GM18868 (cell line): Measurements from ENCODE around the gene TAT.
"Not testable (repeated sequence)": the region's sequence is repeated elsewhere in the genome, so short reads cannot be mapped to it uniquely, and the experiment has no call there.

Experiments used
- ATAC-seq: cut with Tn5 transposase; IDR thresholded peaks from one replicate; pipeline ENCODE4 v1.9.1; 2021; ENCODE audit warnings: mild to moderate bottlenecking, moderate library complexity; ENCODE audit not compliant: unreplicated experiment

TAT gene

GRCh38 chr16:71585318-71585703 lies 8.4 kb upstream of the TAT start:
- no peak for ATAC-seq

- no peak for ATAC-seq
These were observed 7.8 kb upstream of the TAT start for GRCh38 chr16:71584543-71585317.

DNA sequence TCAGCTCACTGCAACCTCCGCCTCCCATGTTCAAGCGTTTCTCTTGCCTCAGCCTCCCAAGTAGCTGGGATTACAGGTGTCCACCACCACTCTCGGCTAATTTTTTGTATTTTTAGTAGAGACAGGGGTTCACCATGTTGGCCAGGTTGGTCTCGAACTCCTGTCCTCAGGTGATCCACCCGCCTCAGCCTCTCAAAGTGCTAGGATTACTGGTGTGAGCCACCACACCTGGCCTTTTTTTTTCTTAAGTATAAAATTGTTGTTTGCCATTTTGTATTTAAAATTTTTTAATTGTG lies 5.6 kb upstream of the TAT start:
- ATAC-seq, result not testable (repeated sequence)

- ATAC-seq, result no peak
These were observed 2.2 kb downstream of the TAT start for GRCh38 chr16:71574702-71575101.

- ATAC-seq, result no peak
These were observed 3.4 kb downstream of the TAT start for GRCh38 chr16:71573387-71574094.

GRCh38 chr16:71572497-71573116 lies 4.3 kb downstream of the TAT start:
- ATAC-seq, result no peak

- no peak for ATAC-seq
These were observed 6.7 kb downstream of the TAT start for GRCh38 chr16:71570144-71570543.

DNA sequence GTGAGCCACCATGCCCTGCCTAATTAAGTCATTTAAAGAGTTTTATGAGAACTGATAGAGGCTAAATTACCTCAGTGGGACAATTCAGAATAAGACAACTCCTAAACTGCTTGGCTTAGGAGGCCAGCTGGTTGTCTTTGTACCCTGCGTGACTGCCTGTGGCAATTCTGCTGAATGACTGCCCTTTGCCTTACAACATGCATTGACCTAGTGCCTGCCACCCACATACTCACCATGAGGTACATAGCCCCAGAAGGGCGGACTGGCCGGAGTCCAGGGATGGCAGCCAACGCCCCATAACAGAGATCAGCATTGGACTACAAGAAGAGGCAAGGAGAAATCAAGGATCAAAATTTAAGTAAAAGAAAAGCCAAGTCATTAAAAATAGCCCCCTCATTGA lies 7.3 kb downstream of the TAT start:
- ATAC-seq, result no peak

DNA sequence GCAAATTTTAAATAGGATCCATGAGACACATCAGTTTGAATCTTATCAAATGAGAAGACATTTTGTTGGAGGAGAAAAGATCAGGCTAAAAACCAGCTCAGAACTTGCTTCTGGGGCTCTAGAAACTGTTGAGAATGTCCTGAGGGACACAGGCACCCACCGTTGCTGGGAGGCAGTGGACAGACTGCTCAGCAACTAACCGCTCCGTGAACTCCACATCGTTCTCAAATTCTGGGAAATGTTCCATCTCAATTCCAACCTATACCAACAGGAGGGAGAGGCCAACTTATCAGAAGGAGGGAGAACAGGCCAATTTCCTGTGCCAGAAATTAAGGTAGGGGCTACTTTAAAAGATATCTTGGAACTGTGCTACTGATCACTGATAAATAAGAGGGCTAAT lies 8.3 kb downstream of the TAT start:
- ATAC-seq, result no peak

DNA sequence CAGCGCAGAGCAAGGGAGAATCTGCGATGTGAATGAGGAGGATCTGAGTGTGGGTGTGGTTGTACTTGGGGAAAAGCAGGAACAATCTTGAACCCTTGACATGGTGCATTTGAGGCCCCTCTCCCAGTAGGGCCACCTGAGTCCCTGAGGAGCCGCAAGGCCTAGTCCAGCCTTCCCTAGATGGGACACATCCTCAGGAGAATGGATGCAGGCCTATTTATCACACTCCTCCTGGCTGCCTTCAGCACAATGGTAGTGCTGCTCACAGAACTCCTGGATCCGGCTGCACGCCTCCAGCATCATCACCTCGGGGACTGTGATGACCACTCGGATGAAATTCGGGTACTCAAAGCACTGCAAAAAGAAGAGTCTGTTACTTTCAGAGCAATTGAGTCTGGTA lies 9.0 kb downstream of the TAT start:
- ATAC-seq, result no peak

GRCh38 chr16:71565812-71566700 lies 10.8 kb downstream of the TAT start:
- ATAC-seq, result no peak

- ATAC-seq, result no peak
These were observed 12.4 kb downstream of the TAT start for GRCh38 chr16:71564335-71564967.

GRCh38 chr16:71562552-71562951 lies 14.3 kb downstream of the TAT start:
- ATAC-seq, result no peak

GRCh38 chr16:71561886-71562285 lies 15.0 kb downstream of the TAT start:
- ATAC-seq, result not testable (repeated sequence)

DNA sequence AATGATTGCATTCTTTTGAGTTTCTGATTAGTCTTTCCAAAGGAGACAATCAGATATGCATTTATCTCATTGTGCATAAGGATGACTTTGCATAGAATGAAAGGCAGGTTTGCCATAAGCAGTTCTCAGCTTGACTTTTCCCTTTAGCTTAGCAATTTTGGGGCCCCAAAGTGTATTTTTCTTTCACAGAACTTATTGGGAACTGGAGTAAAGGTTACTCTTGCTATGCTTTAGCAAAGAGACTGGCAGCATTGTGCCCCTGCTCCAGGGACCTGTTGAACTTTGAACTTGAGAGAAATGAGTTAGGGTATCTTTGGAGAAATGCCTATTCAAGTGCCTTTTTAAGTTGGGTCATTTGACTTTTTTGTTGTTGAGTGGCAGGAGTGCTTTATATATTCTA lies 17.0 kb downstream of the TAT start:
- ATAC-seq, result no peak

GRCh38 chr16:71557954-71558582 lies 18.8 kb downstream of the TAT start:
- no peak for ATAC-seq

DNA sequence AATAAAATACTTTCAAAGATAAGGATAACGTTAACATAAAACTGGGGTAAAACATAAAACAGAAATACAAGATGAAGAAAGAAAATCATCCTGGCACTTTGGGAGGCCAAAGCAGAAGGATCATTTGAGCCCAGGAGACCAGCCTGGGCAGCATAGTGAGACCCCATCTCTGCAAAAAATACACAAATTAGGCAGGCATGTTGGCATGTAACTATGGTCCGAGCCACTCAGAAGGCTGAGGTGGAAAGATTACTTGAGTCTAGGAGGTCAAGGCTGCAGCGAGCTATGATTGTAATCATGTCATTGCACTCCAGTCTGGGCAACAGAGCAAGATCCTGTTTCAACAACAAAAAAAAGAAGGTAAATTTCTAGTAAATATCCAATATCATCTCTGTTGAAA lies 19.6 kb downstream of the TAT start:
- ATAC-seq, result no peak

DNA sequence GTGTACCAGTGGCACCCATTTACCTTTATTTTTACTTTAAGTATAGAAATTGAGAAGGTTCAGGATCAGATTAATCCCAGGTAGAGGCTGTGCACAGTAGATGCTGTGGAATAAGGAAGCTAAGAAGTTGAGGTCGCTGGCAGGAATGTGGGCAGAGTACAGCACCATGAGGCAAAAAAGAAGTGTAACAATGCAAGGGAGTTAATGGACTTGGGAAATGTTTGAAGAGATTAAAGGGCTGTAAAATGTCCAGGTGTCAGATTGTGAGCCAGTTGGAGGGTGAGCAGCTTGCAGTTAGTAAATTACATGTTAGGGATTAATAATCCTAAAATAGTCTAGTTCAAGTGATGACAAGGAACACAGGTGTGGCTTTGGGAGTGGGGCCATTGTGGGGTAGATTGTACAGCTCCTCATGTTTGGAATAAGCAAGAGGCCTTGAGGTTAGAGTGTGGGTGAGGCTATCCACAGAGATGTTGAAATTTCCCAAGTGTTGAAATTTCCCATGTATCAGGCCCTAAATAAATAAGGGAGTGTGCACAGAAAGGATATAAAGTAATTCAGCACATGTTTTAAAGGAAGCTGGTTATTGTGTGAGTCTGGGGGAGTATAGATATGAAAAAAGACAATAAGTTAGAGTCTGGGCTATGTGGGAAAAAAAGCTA lies 21.5 kb downstream of the TAT start:
- ATAC-seq, result no peak

DNA sequence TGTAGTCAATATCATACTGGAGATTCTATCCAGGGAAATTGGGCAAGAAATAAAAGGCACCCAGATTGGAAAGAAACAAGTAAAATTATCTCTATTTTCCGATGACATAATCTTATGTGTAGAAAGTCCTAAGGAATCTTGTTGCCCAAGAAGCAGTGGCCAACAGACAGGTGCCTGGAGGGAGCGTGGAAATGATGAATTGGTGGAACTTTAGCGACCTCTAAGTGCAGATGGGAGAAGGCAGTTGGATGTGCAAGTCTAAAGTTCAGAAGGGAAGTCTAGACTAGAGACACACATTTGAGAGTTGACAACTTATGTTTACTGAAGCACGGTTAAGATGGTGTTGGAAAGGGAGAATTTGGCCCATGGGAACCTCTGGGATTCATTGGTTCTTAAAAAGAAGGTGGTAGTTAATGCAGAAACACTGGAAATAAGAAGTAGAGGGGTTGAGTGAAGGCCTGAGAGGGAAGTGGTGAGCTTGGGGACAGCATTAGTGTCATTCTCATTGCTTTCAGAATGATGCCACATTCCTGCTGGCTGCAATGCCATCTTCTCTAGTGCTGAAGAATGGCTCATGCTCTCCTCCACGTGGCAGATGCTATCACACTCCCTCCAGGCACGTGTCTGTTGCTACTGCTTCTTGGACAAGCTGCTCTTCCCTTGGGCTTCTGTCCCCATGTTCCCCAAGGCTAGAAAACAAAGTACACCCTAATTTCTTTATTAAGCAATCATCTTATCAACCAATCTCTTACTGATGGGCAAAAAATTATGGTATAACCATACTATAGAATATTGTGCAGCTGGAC lies 24.0 kb downstream of the TAT start:
- ATAC-seq, result no peak
